Measurements from ENCODE around the gene ARL5B.

- TF ChIP-seq, protein P1, sequence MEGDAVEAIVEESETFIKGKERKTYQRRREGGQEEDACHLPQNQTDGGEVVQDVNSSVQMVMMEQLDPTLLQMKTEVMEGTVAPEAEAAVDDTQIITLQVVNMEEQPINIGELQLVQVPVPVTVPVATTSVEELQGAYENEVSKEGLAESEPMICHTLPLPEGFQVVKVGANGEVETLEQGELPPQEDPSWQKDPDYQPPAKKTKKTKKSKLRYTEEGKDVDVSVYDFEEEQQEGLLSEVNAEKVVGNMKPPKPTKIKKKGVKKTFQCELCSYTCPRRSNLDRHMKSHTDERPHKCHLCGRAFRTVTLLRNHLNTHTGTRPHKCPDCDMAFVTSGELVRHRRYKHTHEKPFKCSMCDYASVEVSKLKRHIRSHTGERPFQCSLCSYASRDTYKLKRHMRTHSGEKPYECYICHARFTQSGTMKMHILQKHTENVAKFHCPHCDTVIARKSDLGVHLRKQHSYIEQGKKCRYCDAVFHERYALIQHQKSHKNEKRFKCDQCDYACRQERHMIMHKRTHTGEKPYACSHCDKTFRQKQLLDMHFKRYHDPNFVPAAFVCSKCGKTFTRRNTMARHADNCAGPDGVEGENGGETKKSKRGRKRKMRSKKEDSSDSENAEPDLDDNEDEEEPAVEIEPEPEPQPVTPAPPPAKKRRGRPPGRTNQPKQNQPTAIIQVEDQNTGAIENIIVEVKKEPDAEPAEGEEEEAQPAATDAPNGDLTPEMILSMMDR (IDR thresholded peaks at IDR 0.05) = no peak
- TF ChIP-seq POLR2AphosphoS5 (IDR thresholded peaks at IDR 0.05) (no peak), POLR2A (IDR thresholded peaks at IDR 0.05) (no peak), EP300 (IDR thresholded peaks at IDR 0.05) (no peak)
These were observed 8.8 kb downstream of the ARL5B start for GRCh38 chr10:18668026-18668425.

All from upper lobe of left lung (tissue), 4 donors.